ENCODE data around the gene FCRL5. TPM values are rescaled to one million over a fixed set of nuclear protein-coding genes. Genes with fewer than 3 reads are reported as not detected.

The FCRL5 gene
- total RNA-seq, 1 experiment from 2014 or later: not detected

DNA sequence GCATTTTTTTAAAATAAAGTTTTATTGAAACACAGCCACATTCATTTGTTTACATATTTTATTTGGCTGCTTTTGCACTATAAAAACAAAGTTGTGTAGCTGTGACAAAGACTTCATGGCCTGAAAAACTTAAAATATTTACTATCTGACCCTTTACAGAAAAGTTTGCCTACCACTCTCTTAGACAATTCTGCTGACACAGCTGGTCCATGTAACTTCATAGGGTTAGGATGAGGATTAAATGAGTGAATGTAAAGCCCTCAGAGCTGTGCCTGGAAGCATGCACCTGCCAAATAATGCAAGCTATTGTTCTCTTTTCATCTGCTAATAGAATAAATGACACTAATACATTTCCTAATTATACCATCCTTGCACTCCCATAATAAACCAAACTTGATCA lies 67.7 kb downstream of the FCRL5 start:
- no peak overlapping the region for H3K4me2 ChIP-seq
- no peaks in the 10 kb centered on the region; the same call in 1 of the 2 replicates for H3K27me3 ChIP-seq (ENCODE audit: insufficient read depth, low read depth)
- intact Hi-C loops (cut with micrococcal nuclease; ENCODE audit: unreplicated experiment): no loop called here
- H4K20me1 ChIP-seq (ENCODE audit: insufficient read depth): no peaks in the 10 kb centered on the region
- no peaks in the 10 kb centered on the region for H3K36me3 ChIP-seq (ENCODE audit: low read depth)
- no peak for DNase-seq
- H3K9me2 ChIP-seq (ENCODE audit: insufficient read depth): no peaks in the 10 kb centered on the region
- H2AFZ ChIP-seq: no peak overlapping the region
- ChIA-PET POLR2A (ENCODE audit: unreplicated experiment) (no interaction called here), CTCF (no interaction called here)
- no peaks in the 10 kb centered on the region for H3K4me1 ChIP-seq (replicated peaks; ENCODE audit: insufficient read depth)
- H3F3A ChIP-seq (ENCODE audit: insufficient read depth, low read depth): no peaks in the 10 kb centered on the region
- H3K4me3 ChIP-seq: no peak overlapping the region
- no TSS peak for BruUV-seq (replicated peaks)
- no peak overlapping the region for H3K27ac ChIP-seq
- H3K79me2 ChIP-seq (ENCODE audit: low read depth): no peaks in the 10 kb centered on the region
- TF ChIP-seq, protein P1, sequence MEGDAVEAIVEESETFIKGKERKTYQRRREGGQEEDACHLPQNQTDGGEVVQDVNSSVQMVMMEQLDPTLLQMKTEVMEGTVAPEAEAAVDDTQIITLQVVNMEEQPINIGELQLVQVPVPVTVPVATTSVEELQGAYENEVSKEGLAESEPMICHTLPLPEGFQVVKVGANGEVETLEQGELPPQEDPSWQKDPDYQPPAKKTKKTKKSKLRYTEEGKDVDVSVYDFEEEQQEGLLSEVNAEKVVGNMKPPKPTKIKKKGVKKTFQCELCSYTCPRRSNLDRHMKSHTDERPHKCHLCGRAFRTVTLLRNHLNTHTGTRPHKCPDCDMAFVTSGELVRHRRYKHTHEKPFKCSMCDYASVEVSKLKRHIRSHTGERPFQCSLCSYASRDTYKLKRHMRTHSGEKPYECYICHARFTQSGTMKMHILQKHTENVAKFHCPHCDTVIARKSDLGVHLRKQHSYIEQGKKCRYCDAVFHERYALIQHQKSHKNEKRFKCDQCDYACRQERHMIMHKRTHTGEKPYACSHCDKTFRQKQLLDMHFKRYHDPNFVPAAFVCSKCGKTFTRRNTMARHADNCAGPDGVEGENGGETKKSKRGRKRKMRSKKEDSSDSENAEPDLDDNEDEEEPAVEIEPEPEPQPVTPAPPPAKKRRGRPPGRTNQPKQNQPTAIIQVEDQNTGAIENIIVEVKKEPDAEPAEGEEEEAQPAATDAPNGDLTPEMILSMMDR (conservative IDR thresholded peaks at IDR 0.05): no peak
- TF ChIP-seq EZH2 (IDR thresholded peaks at IDR 0.05; ENCODE audit: low read depth): no peak
- H3K9me3 ChIP-seq (ENCODE audit: insufficient read depth, low read depth): no peaks in the 10 kb centered on the region

DNA sequence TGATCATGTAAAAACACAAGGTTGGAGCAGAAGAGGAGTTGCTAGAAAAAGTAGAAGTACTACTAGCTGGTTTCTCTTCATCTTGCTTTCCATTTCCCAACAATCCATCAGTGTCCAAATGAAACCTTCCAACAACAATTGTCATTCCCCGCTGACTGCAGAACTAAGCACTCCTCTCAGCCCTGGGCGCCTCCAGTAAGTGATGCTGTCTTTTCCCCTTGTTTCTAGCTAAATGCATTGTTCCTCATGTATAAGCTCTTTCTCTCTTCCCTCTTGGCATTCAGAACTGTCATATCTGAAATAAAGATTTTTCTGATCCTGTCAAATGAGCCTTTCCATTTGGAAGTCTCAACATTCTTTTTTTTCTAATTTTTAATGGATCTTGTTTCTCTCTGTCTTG lies 68.7 kb downstream of the FCRL5 start:
- no peak for TF ChIP-seq EZH2 (IDR thresholded peaks at IDR 0.05; ENCODE audit: low read depth)
- TF ChIP-seq, protein P1 (conservative IDR thresholded peaks at IDR 0.05): no peak
- CTCF ChIA-PET: no interaction called here

DNA sequence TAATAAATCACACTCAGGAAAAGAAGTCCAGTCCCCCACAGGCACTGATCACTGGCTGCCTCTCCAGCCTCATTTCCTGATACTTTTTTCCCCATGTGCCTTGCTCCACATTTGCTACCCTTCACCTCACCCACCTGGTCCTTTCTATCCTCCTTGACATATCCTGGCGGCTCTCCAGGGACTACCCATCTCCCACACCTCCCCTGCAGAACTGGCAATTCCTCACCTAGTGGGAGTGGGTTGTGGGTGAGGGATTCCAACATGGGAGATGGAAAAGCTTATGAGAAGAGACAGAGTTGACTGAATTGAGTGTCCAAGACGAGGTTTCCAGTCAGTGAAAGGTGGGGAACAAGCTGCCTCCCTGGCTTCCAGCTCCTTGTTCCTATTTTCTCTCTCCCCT lies 69.6 kb downstream of the FCRL5 start:
- H3K9me3 ChIP-seq (ENCODE audit: insufficient read depth, low read depth): no peaks in the 10 kb centered on the region
- H2AFZ ChIP-seq: no peak overlapping the region
- no peak overlapping the region for H3K4me3 ChIP-seq
- intact Hi-C loops (cut with micrococcal nuclease; ENCODE audit: unreplicated experiment): no loop called here
- no peak for TF ChIP-seq EZH2 (IDR thresholded peaks at IDR 0.05; ENCODE audit: low read depth)
- TF ChIP-seq, protein P1 (conservative IDR thresholded peaks at IDR 0.05): no peak
- CTCF ChIA-PET: no interaction called here
- H3F3A ChIP-seq (ENCODE audit: insufficient read depth, low read depth): no peaks in the 10 kb centered on the region
- H3K4me1 ChIP-seq (replicated peaks; ENCODE audit: insufficient read depth): no peaks in the 10 kb centered on the region
- no peaks in the 10 kb centered on the region for H3K9me2 ChIP-seq (ENCODE audit: insufficient read depth)
- H3K79me2 ChIP-seq (ENCODE audit: low read depth): no peaks in the 10 kb centered on the region
- BruUV-seq (replicated peaks): no TSS peak
- no peak overlapping the region for H3K27ac ChIP-seq
- no peak for DNase-seq
- H4K20me1 ChIP-seq (ENCODE audit: insufficient read depth): no peaks in the 10 kb centered on the region
- no peaks in the 10 kb centered on the region; the same call in 1 of the 2 replicates for H3K27me3 ChIP-seq (ENCODE audit: insufficient read depth, low read depth)
- POLR2A ChIA-PET (ENCODE audit: unreplicated experiment): interaction anchor here (0.6 kb wide), 1 partner anchor 1729 kb away, joined by 3 read pairs; no protein-coding TSS in a partner anchor
- no peak overlapping the region for H3K4me2 ChIP-seq
- H3K36me3 ChIP-seq (ENCODE audit: low read depth): no peaks in the 10 kb centered on the region

More for the DNA sequence above, 68.7 kb downstream of the FCRL5 start:
- H3K27ac ChIP-seq: no peak overlapping the region
- H3K4me2 ChIP-seq: no peak overlapping the region
- no peaks in the 10 kb centered on the region for H4K20me1 ChIP-seq (ENCODE audit: insufficient read depth)
- no TSS peak for BruUV-seq (replicated peaks)
- H3F3A ChIP-seq (ENCODE audit: insufficient read depth, low read depth): no peaks in the 10 kb centered on the region
- no peak for DNase-seq
- H3K9me2 ChIP-seq (ENCODE audit: insufficient read depth): no peaks in the 10 kb centered on the region
- H3K9me3 ChIP-seq (ENCODE audit: insufficient read depth, low read depth): no peaks in the 10 kb centered on the region
- intact Hi-C loops (cut with micrococcal nuclease; ENCODE audit: unreplicated experiment): no loop called here
- POLR2A ChIA-PET (ENCODE audit: unreplicated experiment): no interaction called here
- no peaks in the 10 kb centered on the region; the same call in 1 of the 2 replicates for H3K27me3 ChIP-seq (ENCODE audit: insufficient read depth, low read depth)
- no peak overlapping the region for H3K4me3 ChIP-seq
- no peaks in the 10 kb centered on the region for H3K36me3 ChIP-seq (ENCODE audit: low read depth)
- H3K79me2 ChIP-seq (ENCODE audit: low read depth): no peaks in the 10 kb centered on the region
- no peak overlapping the region for H2AFZ ChIP-seq
- no peaks in the 10 kb centered on the region for H3K4me1 ChIP-seq (replicated peaks; ENCODE audit: insufficient read depth)
